Mucosa of gallbladder (tissue), 1 donor: ENCODE data around the gene DRAXIN. TPM values are rescaled to one million over a fixed set of nuclear protein-coding genes. Genes with fewer than 3 reads are reported as not detected.
A peak's percentile ranks its signal among the peaks of the same experiment; 100 is the strongest.

ENCODE experiments used
- DNase-seq: peaks from one replicate; pipeline ENCODE4 v3.0.0-alpha.2; 2020; ENCODE audit warnings: low spot score
- total RNA-seq: library from RNA; stranded (reverse); gene quantifications from one replicate; pipeline ENCODE4 v1.2.1, GENCODE V29; 2021
- donor health status: DM: no; HTN: no; CAD: no.

DRAXIN gene
- total RNA-seq, 1 donor from 2014 or later: 0.12 TPM

- peak; percentile 45 for DNase-seq
Observed at GRCh38 chr1:11736746-11737639, 45.5 kb downstream of the DRAXIN start.

- DNase-seq: no peak
Observed at GRCh38 chr1:11738096-11738495, 46.6 kb downstream of the DRAXIN start.

GRCh38 chr1:11738783-11739182 lies 47.3 kb downstream of the DRAXIN start:
- DNase-seq: no peak

GRCh38 chr1:11740258-11741192 lies 49.0 kb downstream of the DRAXIN start:
- DNase-seq: no peak

GRCh38 chr1:11741482-11741881 lies 50.0 kb downstream of the DRAXIN start:
- no peak for DNase-seq

GRCh38 chr1:11741919-11742558 lies 50.5 kb downstream of the DRAXIN start:
- DNase-seq: no peak

GRCh38 chr1:11744287-11744686 lies 52.8 kb downstream of the DRAXIN start:
- no peak for DNase-seq

- no peak for DNase-seq
Observed at GRCh38 chr1:11746092-11746491, 54.6 kb downstream of the DRAXIN start.

GRCh38 chr1:11746795-11747487 lies 55.4 kb downstream of the DRAXIN start:
- DNase-seq: no peak

- DNase-seq: no peak
Observed at GRCh38 chr1:11748294-11749202, 57.0 kb downstream of the DRAXIN start.

- DNase-seq: peak; percentile 46
Observed at GRCh38 chr1:11749203-11749689, 57.7 kb downstream of the DRAXIN start.

GRCh38 chr1:11749996-11750395 lies 58.5 kb downstream of the DRAXIN start:
- DNase-seq: no peak

- DNase-seq: no peak
Observed at GRCh38 chr1:11751087-11751486, 59.6 kb downstream of the DRAXIN start.

GRCh38 chr1:11752359-11753088 lies 61.0 kb downstream of the DRAXIN start:
- DNase-seq: no peak

GRCh38 chr1:11753555-11754208 lies 62.2 kb downstream of the DRAXIN start:
- no peak for DNase-seq

GRCh38 chr1:11757047-11757446 lies 65.5 kb downstream of the DRAXIN start:
- no peak for DNase-seq

GRCh38 chr1:11759791-11760190 lies 68.3 kb downstream of the DRAXIN start:
- DNase-seq: no peak

- no peak for DNase-seq
Observed at GRCh38 chr1:11761285-11761684, 69.8 kb downstream of the DRAXIN start.

- DNase-seq: no peak
Observed at GRCh38 chr1:11761988-11762406, 70.5 kb downstream of the DRAXIN start, which contains the start of gene C1orf167. C1orf167 (plus strand) TSS chr1:11762193; CDS start chr1:11764401, 2,208 bp downstream.
